K562 (cell line): ENCODE data around the gene ZBTB7A. TPM values are rescaled to one million over a fixed set of nuclear protein-coding genes. Genes with fewer than 3 reads are reported as not detected.

Experiments used
- CTBP1 ChIP-seq: fragments of 450-650 bp; IDR thresholded peaks from 2 replicates; pipeline ENCODE4 v1.6.1; 2016; ENCODE audit warnings: borderline replicate concordance
- FOXK1 ChIP-seq: sonication (generic); formaldehyde crosslinking; IDR thresholded peaks from 2 replicates; pipeline ENCODE4 v1.8.0; 2022; ENCODE audit warnings: missing genetic modification reagents, mild to moderate bottlenecking, borderline replicate concordance
- FOXK2 ChIP-seq, 2 experiments: fragments of 450-650 bp; IDR thresholded peaks in 1 of 2; conservative IDR thresholded peaks in 1 of 2; 2 replicates each; pipeline ENCODE4 v1.6.1; 2016; ENCODE audit warnings: low read depth in 2 of 2, mild to moderate bottlenecking in 1 of 2
- MCM5 ChIP-seq: fragments of 450-650 bp; IDR thresholded peaks from 2 replicates; pipeline ENCODE4 v1.6.1; 2016; ENCODE audit warnings: low read depth
- PHF21A ChIP-seq: fragments of 450-650 bp; IDR thresholded peaks from 2 replicates; pipeline ENCODE4 v1.6.1; 2017; ENCODE audit warnings: low read depth, borderline replicate concordance
- RBFOX2 ChIP-seq: fragments of 200-400 bp; formaldehyde crosslinking; IDR thresholded peaks from 2 replicates; pipeline ENCODE4 v1.6.1; 2017; ENCODE audit warnings: low read depth, mild to moderate bottlenecking, low read length, moderate library complexity
- SRSF3 ChIP-seq: fragments of 200-400 bp; formaldehyde crosslinking; IDR thresholded peaks from 2 replicates; pipeline ENCODE4 v1.6.1; 2016; ENCODE audit warnings: mild to moderate bottlenecking, low read length, moderate library complexity; ENCODE audit not compliant: insufficient read depth
- ZNF121 ChIP-seq: sonication (generic); formaldehyde crosslinking; conservative IDR thresholded peaks from 2 replicates; pipeline ENCODE4 v1.8.0; 2022; ENCODE audit warnings: missing genetic modification reagents
- ZNF184 ChIP-seq: sonication (generic); formaldehyde crosslinking; IDR thresholded peaks from 2 replicates; pipeline ENCODE4 v1.5.0; 2020; ENCODE audit warnings: missing genetic modification reagents
- ZNF197 ChIP-seq: fragments of 200-800 bp; sonication (Bioruptor generic); IDR thresholded peaks from 2 replicates; pipeline ENCODE4 v1.6.1; 2016; ENCODE audit warnings: low read depth, missing genetic modification characterization, missing compliant biosample characterization
- ZNF263 ChIP-seq: sonication (generic); formaldehyde crosslinking; IDR thresholded peaks from 2 replicates; pipeline ENCODE4 v1.8.0; 2022; ENCODE audit warnings: mild to moderate bottlenecking, missing genetic modification reagents, borderline replicate concordance
- ZNF644 ChIP-seq: fragments of 200-800 bp; sonication (Bioruptor generic); IDR thresholded peaks from 2 replicates; pipeline ENCODE4 v1.6.1; 2016; ENCODE audit warnings: low read depth, missing genetic modification characterization, missing compliant biosample characterization
- ZNF77 ChIP-seq: fragments of 250-450 bp; sonication (Bioruptor Pico); IDR thresholded peaks from 2 replicates; pipeline ENCODE4 v1.5.0; 2020
- polyA plus RNA-seq, 8 experiments: library from polyadenylated mRNA; depleted of rRNA in 4 of 8; stranded (reverse) in 5 of 8; unstranded in 3 of 8; fragments of >200 nt; fragmentation: Nextera tagmentation in 2 of 8; fragmentation: Illumina TruSeq in 1 of 8; extraction: Ambion mirVana in 2 of 8; extraction: Trizol in 1 of 8; gene quantifications; 2 replicates each; pipeline versions ENCODE4 v1.2.1 to v1.2.3, GENCODE V29; 2011 to 2014; ENCODE audit warnings: inconsistent platforms in 1 of 8, missing spikeins in 1 of 8
- total RNA-seq, 7 experiments: library from RNA; depleted of rRNA in 6 of 7; stranded (reverse); fragments of >200 nt in 6 of 7; fragmentation: Illumina TruSeq in 2 of 7; extraction: Trizol in 2 of 7; gene quantifications; 2 replicates each; pipeline versions ENCODE4 v1.2.1 to v1.2.3, GENCODE V29; 2011 to 2021; ENCODE audit warnings: low replicate concordance in 1 of 7
- TF ChIP-seq, protein P1 (sequence below): fragments of 450-650 bp; formaldehyde crosslinking; IDR thresholded peaks from 2 replicates; pipeline ENCODE4 v1.4.0; 2020; ENCODE audit warnings: mild to moderate bottlenecking
- TF ChIP-seq, protein P2 (sequence below): fragments of 250-450 bp; sonication (Bioruptor Pico); IDR thresholded peaks from 2 replicates; pipeline ENCODE4 v1.8.0; 2021; ENCODE audit warnings: moderate library complexity, mild to moderate bottlenecking, inconsistent platforms
- TF ChIP-seq, protein P3 (sequence below): IDR thresholded peaks from 2 replicates; pipeline ENCODE4 v1.6.1; 2014; ENCODE audit warnings: antibody characterized with exemption
- TF ChIP-seq, protein P4 (sequence below): fragments of 250-450 bp; sonication (Bioruptor Pico); IDR thresholded peaks from 2 replicates; pipeline ENCODE4 v1.9.0; 2021; ENCODE audit warnings: mild to moderate bottlenecking
- TF ChIP-seq, protein P5 (sequence below): fragments of 200-400 bp; formaldehyde crosslinking; IDR thresholded peaks from 2 replicates; pipeline ENCODE4 v1.6.1; 2017; ENCODE audit warnings: mild to moderate bottlenecking, low read depth, low read length, moderate library complexity
- TF ChIP-seq, protein P6 (sequence below): sonication (generic); formaldehyde crosslinking; IDR thresholded peaks from 2 replicates; pipeline ENCODE4 v1.8.0; 2023; ENCODE audit warnings: mild to moderate bottlenecking, missing genetic modification reagents
- TF ChIP-seq, protein P7 (sequence below): fragments of 450-650 bp; IDR thresholded peaks from 2 replicates; pipeline ENCODE4 v1.6.1; 2017; ENCODE audit warnings: antibody characterized with exemption

Gene ZBTB7A
- total and polyA plus RNA-seq, 9 of the 15 experiments (the other 6 are each of a cell fraction or from before 2014, with no cell fraction given) = 0.11 to 34.0 (median 4.6) TPM

DNA sequence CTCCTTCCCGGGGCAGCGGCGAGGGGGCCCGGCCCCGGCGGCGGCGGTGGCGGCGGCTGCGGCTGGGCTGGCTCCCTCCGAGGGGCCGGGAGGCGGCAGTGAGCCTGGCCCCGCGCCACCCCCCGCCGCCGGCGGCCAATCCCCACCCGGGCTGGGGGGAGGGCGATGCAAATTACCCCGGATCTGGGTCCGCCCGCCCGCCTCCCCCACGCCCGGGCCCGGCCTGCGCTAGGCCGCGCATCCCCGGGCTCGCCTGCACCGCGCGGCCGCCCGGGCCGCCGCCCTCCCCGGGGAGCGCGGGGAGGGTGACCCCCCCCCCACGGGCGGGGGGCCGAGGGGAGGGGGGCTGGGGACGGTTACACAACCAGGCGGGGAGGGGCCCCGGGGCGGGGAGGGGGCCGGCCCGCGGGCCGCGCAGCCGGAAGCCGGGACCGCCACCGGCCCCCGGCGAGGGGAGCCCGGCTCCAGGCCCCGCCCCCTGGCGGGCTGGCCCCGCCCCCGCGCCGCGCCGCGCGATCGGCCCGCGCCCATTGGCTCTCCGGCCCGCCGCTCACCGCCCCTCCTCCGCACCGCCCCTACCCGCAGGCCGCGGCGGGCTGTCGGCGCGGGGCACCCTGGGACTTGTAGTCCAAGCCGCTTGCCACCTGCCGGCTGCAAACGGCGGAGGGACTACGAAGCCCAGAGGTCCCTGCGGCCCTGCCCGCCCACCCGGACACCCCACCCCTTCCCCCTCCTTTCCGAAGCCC, 1.1 kb downstream of the ZBTB7A start (continued):
- TF ChIP-seq, protein P1, sequence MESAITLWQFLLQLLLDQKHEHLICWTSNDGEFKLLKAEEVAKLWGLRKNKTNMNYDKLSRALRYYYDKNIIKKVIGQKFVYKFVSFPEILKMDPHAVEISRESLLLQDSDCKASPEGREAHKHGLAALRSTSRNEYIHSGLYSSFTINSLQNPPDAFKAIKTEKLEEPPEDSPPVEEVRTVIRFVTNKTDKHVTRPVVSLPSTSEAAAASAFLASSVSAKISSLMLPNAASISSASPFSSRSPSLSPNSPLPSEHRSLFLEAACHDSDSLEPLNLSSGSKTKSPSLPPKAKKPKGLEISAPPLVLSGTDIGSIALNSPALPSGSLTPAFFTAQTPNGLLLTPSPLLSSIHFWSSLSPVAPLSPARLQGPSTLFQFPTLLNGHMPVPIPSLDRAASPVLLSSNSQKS (CRISPR knock-in tag) = no peak
- TF ChIP-seq SRSF3 (no peak), ZNF263 (no peak), ZNF184 (CRISPR knock-in tag) (no peak), FOXK1 (no peak), ZNF121 (CRISPR knock-in tag) (no peak), ZNF197 (CRISPR knock-in tag) (no peak; the same call in none of the 2 replicates), PHF21A (no peak), CTBP1 (no peak), FOXK2 (conservative IDR thresholded peaks at IDR 0.05 in 1 of 2, IDR thresholded peaks at IDR 0.05 in 1 of 2; ENCODE audit: low read depth in 2 of 2) (no peak), ZNF77 (CRISPR knock-in tag) (no peak), ZNF644 (tag) (no peak), MCM5 (no peak), RBFOX2 (no peak)
- TF ChIP-seq, protein P2, sequence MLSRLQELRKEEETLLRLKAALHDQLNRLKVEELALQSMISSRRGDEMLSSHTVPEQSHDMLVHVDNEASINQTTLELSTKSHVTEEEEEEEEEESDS (CRISPR knock-in tag) = no peak
- TF ChIP-seq, protein P3, sequence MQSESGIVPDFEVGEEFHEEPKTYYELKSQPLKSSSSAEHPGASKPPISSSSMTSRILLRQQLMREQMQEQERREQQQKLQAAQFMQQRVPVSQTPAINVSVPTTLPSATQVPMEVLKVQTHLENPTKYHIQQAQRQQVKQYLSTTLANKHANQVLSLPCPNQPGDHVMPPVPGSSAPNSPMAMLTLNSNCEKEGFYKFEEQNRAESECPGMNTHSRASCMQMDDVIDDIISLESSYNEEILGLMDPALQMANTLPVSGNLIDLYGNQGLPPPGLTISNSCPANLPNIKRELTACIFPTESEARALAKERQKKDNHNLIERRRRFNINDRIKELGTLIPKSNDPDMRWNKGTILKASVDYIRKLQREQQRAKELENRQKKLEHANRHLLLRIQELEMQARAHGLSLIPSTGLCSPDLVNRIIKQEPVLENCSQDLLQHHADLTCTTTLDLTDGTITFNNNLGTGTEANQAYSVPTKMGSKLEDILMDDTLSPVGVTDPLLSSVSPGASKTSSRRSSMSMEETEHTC = no peak
- TF ChIP-seq, protein P4, sequence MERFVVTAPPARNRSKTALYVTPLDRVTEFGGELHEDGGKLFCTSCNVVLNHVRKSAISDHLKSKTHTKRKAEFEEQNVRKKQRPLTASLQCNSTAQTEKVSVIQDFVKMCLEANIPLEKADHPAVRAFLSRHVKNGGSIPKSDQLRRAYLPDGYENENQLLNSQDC (CRISPR knock-in tag) = no peak
- TF ChIP-seq, protein P5, sequence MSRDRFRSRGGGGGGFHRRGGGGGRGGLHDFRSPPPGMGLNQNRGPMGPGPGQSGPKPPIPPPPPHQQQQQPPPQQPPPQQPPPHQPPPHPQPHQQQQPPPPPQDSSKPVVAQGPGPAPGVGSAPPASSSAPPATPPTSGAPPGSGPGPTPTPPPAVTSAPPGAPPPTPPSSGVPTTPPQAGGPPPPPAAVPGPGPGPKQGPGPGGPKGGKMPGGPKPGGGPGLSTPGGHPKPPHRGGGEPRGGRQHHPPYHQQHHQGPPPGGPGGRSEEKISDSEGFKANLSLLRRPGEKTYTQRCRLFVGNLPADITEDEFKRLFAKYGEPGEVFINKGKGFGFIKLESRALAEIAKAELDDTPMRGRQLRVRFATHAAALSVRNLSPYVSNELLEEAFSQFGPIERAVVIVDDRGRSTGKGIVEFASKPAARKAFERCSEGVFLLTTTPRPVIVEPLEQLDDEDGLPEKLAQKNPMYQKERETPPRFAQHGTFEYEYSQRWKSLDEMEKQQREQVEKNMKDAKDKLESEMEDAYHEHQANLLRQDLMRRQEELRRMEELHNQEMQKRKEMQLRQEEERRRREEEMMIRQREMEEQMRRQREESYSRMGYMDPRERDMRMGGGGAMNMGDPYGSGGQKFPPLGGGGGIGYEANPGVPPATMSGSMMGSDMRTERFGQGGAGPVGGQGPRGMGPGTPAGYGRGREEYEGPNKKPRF = no peak
- TF ChIP-seq, protein P6, sequence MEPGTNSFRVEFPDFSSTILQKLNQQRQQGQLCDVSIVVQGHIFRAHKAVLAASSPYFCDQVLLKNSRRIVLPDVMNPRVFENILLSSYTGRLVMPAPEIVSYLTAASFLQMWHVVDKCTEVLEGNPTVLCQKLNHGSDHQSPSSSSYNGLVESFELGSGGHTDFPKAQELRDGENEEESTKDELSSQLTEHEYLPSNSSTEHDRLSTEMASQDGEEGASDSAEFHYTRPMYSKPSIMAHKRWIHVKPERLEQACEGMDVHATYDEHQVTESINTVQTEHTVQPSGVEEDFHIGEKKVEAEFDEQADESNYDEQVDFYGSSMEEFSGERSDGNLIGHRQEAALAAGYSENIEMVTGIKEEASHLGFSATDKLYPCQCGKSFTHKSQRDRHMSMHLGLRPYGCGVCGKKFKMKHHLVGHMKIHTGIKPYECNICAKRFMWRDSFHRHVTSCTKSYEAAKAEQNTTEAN (CRISPR knock-in tag) = no peak
- TF ChIP-seq, protein P7, sequence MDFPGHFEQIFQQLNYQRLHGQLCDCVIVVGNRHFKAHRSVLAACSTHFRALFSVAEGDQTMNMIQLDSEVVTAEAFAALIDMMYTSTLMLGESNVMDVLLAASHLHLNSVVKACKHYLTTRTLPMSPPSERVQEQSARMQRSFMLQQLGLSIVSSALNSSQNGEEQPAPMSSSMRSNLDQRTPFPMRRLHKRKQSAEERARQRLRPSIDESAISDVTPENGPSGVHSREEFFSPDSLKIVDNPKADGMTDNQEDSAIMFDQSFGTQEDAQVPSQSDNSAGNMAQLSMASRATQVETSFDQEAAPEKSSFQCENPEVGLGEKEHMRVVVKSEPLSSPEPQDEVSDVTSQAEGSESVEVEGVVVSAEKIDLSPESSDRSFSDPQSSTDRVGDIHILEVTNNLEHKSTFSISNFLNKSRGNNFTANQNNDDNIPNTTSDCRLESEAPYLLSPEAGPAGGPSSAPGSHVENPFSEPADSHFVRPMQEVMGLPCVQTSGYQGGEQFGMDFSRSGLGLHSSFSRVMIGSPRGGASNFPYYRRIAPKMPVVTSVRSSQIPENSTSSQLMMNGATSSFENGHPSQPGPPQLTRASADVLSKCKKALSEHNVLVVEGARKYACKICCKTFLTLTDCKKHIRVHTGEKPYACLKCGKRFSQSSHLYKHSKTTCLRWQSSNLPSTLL = no peak
